WERI-Rb-1 (cell line): ENCODE results near the gene PPARGC1A.

Experiments used
- DNase-seq: peaks from one replicate; pipeline ENCODE4 v3.0.0-alpha.2; 2020
- H3K27ac ChIP-seq: fragments of 250-450 bp; sonication (Bioruptor Pico); 2 replicates; pipeline ENCODE4 v1.5.1; 2020; ENCODE audit warnings: mild to moderate bottlenecking, moderate library complexity
- H3K27me3 ChIP-seq: fragments of 250-450 bp; sonication (Bioruptor Pico); 2 replicates; pipeline ENCODE4 v1.5.1; 2021; ENCODE audit warnings: mild to moderate bottlenecking, low read depth, moderate library complexity; ENCODE audit not compliant: insufficient read depth, severe bottlenecking
- H3K36me3 ChIP-seq: fragments of 250-450 bp; sonication (Bioruptor Pico); 2 replicates; pipeline ENCODE4 v1.5.1; 2020; ENCODE audit warnings: mild to moderate bottlenecking, moderate library complexity
- H3K4me3 ChIP-seq: 2 replicates; pipeline ENCODE4 v1.5.1; 2011; ENCODE audit warnings: low read depth, mild to moderate bottlenecking, control low read depth, low read length
- H3K9me3 ChIP-seq: fragments of 250-450 bp; sonication (Bioruptor Pico); 2 replicates; pipeline ENCODE4 v1.5.1; 2021; ENCODE audit warnings: mild to moderate bottlenecking, moderate library complexity; ENCODE audit not compliant: severe bottlenecking
- TF ChIP-seq, protein P1 (sequence below): IDR thresholded peaks from 2 replicates; pipeline ENCODE4 v1.5.1; 2011; ENCODE audit warnings: low read depth, mild to moderate bottlenecking, control low read depth, inconsistent platforms, low read length

PPARGC1A gene

DNA sequence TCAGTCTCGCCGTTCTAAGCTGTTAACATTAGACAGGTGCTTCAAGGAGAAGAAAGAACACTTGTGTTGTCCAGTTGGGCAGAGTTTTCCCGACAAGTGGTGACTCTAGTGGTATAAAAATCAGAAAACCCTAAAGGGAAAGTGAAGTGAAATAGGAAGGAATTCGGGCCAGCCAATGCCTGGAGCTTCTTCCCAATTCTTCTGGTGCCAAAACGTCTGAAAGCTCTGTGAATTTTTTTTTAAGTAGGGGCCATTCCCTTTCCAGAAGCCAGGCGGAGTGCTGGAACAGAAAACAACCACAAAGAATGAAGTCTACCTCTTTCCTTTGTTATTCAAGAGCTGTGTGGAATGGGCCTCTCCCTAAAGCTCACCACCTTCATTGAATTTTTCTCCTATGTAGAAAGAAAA, 43.1 kb upstream of the PPARGC1A start:
- no peak overlapping the region for H3K27ac ChIP-seq
- no peak for DNase-seq
- H3K36me3 ChIP-seq: no peaks in the 10 kb centered on the region
- H3K27me3 ChIP-seq: no peaks in the 10 kb centered on the region
- TF ChIP-seq, protein P1, sequence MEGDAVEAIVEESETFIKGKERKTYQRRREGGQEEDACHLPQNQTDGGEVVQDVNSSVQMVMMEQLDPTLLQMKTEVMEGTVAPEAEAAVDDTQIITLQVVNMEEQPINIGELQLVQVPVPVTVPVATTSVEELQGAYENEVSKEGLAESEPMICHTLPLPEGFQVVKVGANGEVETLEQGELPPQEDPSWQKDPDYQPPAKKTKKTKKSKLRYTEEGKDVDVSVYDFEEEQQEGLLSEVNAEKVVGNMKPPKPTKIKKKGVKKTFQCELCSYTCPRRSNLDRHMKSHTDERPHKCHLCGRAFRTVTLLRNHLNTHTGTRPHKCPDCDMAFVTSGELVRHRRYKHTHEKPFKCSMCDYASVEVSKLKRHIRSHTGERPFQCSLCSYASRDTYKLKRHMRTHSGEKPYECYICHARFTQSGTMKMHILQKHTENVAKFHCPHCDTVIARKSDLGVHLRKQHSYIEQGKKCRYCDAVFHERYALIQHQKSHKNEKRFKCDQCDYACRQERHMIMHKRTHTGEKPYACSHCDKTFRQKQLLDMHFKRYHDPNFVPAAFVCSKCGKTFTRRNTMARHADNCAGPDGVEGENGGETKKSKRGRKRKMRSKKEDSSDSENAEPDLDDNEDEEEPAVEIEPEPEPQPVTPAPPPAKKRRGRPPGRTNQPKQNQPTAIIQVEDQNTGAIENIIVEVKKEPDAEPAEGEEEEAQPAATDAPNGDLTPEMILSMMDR: no peak
- no peak overlapping the region for H3K4me3 ChIP-seq
- peaks cover 3% of the 10 kb centered on the region for H3K9me3 ChIP-seq

DNA sequence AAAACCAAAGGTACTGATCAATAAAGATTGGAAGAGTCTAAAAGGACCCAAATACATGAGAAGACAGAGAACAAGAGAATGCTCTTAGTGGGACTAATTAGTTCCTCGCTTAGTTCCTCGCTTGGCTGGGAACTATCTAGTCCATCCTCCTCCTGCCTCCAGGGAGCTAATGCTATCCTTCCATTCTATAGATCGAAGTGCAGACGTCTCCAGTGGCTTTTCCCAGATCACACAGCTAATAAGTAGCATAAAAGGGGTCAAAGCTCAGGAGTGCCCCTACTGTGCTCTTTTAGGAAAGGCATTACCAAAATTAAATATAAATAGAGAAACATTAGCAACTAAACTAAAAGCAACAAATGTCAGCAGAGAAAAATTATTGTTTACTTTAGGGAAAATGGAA, 42.3 kb upstream of the PPARGC1A start:
- TF ChIP-seq, protein P1: no peak
- DNase-seq: no peak
- no peaks in the 10 kb centered on the region for H3K27me3 ChIP-seq

DNA sequence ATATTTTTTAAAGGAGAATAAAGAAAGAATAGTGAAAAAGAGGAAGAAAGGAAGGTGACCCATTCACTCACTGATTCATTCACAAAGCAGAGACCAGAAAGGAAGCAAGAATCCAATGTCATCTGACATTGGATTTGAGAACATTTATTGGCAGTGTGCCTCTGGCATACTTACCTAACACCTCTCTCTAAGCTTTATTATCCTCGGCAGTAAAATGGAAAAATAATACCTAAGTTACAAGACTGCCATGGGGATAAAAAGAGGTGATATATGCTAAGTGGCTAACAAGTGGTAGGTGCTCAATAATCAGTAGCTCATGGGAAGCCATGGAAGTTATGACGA, 41.6 kb upstream of the PPARGC1A start:
- no peaks in the 10 kb centered on the region for H3K36me3 ChIP-seq
- H3K27ac ChIP-seq: no peak overlapping the region
- TF ChIP-seq, protein P1: no peak
- DNase-seq: no peak
- H3K4me3 ChIP-seq: no peak overlapping the region
- peaks cover 3% of the 10 kb centered on the region for H3K9me3 ChIP-seq
- no peaks in the 10 kb centered on the region for H3K27me3 ChIP-seq

More for the DNA sequence above, 42.3 kb upstream of the PPARGC1A start:
- Histone ChIP-seq H3K36me3 (no peaks in the 10 kb centered on the region), H3K4me3 (no peak overlapping the region), H3K27ac (no peak overlapping the region), H3K9me3 (peaks cover 3% of the 10 kb centered on the region)

DNA sequence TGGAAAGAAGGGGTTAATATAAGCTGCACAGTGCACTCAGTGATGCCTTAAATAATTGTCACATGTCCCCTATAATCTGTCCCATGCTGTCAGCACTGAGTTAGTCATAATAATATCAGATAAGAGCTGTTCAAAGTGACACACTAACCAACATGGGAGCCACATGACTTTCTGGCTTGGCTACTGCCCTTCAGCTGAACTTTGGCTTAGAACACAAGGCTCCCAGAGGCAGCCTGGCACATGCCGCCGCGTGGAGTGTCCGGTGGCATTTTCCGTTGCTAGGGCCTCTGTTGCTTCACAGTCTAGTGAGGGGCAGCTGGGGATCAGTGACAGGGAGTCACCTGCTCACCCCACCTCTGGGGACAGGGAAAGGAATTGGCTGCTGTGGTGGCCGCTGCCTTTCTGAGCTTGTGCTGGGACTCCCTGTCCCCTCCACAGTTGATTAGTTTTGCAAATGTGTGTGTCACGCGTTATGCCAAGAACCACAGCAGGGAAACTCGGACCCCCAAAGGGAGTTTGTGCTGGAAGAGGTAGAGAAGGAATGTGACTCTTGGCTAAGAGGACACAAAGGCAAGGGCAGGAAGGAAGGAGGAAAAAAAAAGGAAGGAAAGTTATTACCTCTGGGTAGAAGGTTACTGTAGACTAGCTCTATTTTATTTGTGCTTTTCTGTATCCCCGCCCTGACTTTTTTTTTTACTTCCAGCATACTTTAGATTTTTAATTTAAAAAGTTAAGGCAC, 41.1 kb upstream of the PPARGC1A start:
- H3K36me3 ChIP-seq: no peaks in the 10 kb centered on the region
- no peaks in the 10 kb centered on the region for H3K27me3 ChIP-seq
- no peak overlapping the region for H3K4me3 ChIP-seq
- DNase-seq: no peak
- H3K27ac ChIP-seq: no peak overlapping the region
- peaks cover 3% of the 10 kb centered on the region for H3K9me3 ChIP-seq
- TF ChIP-seq, protein P1: no peak

DNA sequence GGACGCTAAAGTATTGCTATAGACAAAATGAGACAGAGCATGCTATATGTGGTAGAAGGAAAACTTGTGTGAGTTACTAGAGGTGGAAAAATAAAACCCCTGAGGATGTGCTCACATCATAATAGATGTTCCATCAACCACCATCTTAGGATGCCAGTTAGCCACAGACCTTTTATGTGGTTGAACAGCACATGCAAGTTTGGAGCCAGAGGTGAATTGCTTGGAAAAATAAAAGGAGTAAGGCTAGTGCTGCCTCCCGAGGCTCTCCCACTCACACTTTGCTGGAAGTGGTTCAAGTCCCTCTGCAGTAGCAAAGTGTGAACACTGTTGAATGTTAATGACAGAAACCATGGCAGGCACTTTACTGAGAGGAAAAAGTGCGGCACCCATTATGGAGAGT, 39.4 kb upstream of the PPARGC1A start:
- no peak for DNase-seq

More for the DNA sequence above, 39.4 kb upstream of the PPARGC1A start:
- Histone ChIP-seq H3K9me3 (peaks cover 3% of the 10 kb centered on the region), H3K36me3 (no peaks in the 10 kb centered on the region), H3K27me3 (no peaks in the 10 kb centered on the region), H3K4me3 (no peak overlapping the region), H3K27ac (no peak overlapping the region)
- TF ChIP-seq, protein P1: no peak
